ENCODE measurements around the gene CRTC3. TPM values are rescaled to one million over a fixed set of nuclear protein-coding genes. Genes with fewer than 3 reads are reported as not detected.
"Not testable (repeated sequence)": the region's sequence is repeated elsewhere in the genome, so short reads cannot be mapped to it uniquely, and the experiment has no call there.

The CRTC3 gene
- total RNA-seq, 2 donors from 2014 or later = 23.1 to 29.4 TPM

GRCh38 chr15:90513448-90513847, 16.3 kb upstream of the CRTC3 start:
- ATAC-seq (no peak), DNase-seq (no peak)
- intact Hi-C loops (cut with DNase I) = no loop called here

- intact Hi-C loops (cut with DNase I); DNase-seq; ATAC-seq: not testable (repeated sequence)
These were observed 15.8 kb upstream of the CRTC3 start for GRCh38 chr15:90513893-90514292.

GRCh38 chr15:90519688-90520087, 10.0 kb upstream of the CRTC3 start:
- ATAC-seq = no peak
- no peak for DNase-seq
- intact Hi-C loops (cut with DNase I) = no loop called here

DNA sequence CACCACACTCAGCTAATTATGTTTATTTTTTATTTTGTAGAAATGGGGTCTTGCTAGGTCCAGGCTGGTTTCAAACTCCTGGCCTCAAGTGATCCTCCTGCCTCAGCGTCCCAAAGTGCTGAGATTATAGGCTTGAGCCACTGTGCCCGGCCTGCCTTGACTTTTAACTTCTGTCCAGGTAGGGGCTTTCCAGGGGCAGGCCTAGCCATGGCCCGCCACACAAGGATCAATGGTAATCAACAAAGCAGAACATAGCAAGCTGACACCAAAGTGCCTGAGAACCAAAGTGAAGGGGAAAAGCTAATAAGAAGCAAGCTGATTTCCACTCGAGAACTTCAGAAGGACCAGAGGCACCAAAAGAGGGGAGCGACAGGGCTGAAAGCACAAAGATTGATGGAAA, 9.4 kb upstream of the CRTC3 start:
- intact Hi-C loops (cut with DNase I) = no loop called here
- DNase-seq (no peak), ATAC-seq (no peak)

DNA sequence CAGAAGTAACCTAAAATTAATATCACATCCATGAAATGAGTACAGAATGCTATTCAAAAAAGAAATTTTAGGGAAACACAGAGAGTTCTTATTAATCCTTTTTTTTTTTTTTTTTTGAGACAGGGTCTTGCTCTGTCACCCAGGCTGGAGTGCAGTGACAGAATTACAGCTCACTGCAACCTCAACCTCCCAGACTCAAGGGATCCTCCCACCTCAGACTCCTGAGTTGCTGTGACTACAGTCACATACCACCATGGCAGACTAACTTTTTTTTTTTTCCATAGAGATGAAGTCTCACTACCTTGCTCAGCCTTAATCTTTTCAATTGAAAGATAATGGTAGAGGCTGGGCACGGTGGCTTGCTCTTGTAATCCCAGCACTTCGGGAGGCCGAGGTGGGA, 6.3 kb upstream of the CRTC3 start:
- DNase-seq (no peak), ATAC-seq (no peak)
- intact Hi-C loops (cut with DNase I) = no loop called here

DNA sequence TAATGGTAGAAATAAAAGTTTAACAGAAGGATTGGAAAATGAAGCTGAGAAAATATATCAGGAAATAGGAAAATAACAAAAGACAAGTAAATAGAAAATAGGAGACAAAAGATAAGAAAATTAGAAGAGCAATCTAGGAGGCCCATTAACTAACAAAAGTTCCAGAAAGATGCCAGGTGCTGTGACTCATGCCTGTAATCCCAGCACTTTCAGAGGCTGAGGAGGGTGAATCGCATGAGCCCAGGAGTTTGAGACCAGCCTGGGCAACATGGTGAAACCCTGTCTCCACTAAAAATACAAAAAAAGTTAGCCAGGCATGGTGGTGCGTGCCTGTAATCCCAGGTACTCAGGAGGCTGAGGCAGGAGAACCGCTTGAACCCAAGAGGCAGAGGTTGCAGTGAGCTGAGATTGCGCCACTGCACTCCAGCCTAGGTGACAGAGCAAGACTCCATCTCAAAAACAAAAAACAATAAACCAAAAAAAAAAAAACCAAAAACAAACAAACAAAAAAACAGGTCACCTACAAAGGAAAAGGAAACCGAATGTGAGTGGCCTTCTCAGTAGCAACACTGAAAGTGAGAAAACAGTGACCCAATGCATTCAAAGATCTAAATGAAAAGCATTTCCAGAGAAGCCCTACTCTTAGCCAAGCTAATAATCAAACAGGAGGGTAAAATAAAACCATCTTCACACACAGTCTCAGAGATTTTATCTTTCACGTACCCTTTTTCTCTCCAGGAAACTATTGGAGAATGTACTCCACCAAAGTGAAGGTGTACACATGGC, 5.5 kb upstream of the CRTC3 start:
- ATAC-seq; DNase-seq; intact Hi-C loops (cut with DNase I): not testable (repeated sequence)

DNA sequence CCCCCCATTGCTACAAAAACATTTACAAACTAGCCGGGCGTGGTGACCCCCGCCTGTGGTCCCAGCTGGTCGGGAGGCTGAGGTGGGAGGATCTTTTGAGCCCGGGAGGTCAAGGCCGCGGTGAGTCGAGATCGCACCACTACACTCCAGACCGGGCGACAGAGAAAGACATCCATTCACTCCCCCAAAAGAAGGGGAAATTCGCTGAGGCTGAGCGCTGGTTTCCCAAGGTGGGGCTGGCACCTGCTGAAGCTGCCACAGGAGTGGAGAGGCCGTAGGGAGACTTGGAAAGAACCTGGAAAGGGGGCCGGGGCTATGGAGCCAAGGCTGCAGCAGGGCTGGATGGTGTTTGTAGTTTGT, 732 bp upstream of the CRTC3 start:
- ATAC-seq (no peak), DNase-seq (no peak)
- intact Hi-C loops (cut with DNase I) = no loop called here

DNA sequence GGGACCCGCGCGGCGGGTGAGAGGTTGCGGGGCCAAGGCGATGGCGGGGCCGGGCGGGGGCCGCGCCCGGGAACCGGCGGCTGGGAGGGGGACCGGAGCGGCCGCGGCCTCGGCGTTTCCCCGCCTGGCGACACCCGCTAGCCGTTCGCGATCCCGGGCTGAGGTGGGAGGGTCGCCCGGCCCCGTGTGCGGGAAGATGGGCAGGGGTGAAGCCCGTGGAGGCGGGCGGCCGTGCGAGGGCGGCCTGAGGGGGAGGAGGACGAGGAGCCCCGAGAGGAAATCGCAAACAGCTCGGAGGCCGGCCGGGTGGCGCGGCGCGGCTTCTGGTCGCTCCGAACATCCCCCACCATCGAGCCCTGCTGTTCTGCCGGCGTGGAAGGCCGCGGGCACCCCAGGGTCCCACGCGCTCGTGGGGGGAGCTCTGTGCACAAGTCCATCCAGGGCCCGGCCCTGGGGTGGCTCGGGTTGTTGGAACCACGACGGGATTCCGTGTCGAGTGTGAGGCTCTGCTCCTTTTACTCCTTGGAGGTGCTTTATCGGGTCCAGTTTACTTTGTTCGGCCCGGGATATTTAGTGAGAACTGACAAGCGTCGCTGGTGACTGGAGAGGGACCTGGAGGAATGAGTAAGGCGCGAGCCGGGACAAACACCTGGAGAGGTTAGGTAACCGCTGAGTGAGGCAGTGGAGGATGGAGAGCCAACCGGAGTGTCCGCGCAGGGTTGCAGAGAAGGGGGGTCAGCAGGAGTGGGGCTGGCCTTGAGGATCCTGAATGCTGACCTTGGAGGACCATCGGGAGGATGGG, 728 bp downstream of the CRTC3 start:
- intact Hi-C loops (cut with DNase I) = loop anchor here (10.0 kb wide), 2 partner anchors 64 to 74 kb away; no protein-coding TSS in a partner anchor
- DNase-seq (peak; percentile 56), ATAC-seq (peak; percentile 34 to 56)

DNA sequence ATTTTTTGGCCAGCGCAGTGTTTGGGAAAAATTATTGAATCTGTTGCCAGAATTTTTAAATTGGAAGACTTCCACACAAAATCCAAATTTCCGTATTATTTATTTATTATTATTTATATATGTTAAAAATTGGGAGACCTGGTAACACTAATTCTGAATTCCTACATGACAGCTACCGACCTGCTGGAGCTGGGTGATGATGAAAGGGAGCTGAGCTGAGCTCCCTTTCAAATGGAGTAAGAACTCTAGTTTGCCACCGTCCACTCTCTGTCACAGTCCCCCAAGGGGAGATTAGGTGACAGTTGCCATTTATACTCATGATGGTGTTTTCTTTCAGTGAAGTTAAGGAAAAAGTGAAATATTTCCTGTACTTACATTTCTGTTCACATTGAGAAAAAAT, 1.4 kb downstream of the CRTC3 start:
- intact Hi-C loops (cut with DNase I) = loop anchor here (10.0 kb wide), 2 partner anchors 64 to 74 kb away; no protein-coding TSS in a partner anchor
- DNase-seq (no peak), ATAC-seq (no peak)

DNA sequence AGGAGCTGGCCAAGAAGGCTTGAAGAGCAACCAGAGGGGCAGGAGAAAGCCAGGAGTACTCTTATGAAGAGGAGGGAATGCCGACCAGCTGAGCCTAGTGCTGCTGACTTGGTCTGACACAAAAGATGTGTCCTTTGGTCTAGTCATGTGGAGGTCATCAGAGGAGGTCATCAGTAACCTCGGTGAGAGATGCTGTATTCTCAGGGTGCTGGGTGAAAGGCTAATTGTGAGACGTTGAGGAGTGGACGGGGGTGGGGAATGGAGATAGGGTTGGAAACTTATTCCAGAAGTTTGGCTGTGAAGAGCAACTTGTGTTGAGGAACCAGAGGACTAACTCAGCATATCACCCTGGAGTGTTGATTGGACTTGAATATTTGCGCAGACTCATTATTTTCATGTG, 5.5 kb downstream of the CRTC3 start:
- no peak for DNase-seq
- intact Hi-C loops (cut with DNase I) = loop anchor here (5.0 to 10.0 kb wide), 3 partner anchors 60 to 82 kb away; no protein-coding TSS in a partner anchor
- ATAC-seq = no peak

DNA sequence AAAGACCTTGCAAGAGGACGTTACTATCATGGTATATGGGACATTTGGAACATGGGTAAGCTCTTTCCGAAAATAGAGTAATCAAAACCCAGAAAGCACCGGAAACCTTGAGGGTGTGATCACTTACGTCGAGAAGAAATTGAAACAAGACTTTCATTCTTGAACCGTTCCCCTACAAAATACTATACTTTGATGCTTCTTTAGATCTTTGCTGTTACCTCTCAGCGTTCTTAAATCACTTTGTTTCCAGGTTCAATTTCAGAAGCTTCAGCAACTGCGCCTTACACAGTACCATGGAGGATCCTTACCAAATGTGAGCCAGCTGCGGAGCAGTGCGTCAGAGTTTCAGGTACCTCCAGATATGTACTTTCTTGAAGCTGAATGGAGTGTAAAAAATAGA, 10.1 kb downstream of the CRTC3 start:
- intact Hi-C loops (cut with DNase I) = loop anchor here (5.0 to 10.0 kb wide), 3 partner anchors 55 to 78 kb away; no protein-coding TSS in a partner anchor
- no peak for DNase-seq
- no peak for ATAC-seq

DNA sequence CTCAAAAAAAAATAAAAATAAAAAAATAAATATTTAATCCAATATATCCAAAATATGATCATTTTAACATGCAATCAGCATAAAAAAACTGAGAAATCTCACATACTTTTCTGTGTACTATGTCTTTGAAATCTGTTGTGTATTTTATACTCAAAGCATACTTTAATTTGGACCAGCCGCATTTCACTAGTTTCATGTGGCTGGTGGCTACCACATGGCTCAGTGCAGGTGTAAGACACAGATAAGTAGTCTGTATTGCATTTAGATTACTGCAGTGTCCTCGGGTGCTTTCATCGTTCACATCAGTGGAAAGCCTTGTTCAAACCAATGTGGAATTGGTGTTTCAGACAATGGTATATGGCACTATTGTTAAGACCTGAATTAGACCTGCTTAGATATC, 11.0 kb downstream of the CRTC3 start:
- intact Hi-C loops (cut with DNase I) = no loop called here
- ATAC-seq = no peak
- DNase-seq = no peak

DNA sequence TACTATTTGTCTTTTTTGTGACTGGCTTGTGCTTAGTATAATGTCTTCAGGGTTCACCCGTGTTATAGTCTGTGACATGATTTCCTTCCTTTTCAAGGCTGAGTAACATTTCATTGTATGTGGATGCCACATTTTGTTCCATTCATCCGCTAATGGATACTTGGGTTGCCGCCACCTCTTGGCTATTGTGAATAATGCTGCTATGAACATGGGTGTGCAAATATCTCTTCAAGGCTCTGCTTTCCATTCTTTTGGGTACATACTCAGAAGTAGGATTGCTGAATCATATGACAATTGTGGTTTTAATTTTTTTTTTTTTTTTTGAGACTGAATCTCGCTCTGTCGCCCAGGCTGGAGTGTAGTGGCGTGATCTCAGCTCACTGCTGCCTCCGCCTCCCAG, 15.4 kb downstream of the CRTC3 start:
- ATAC-seq (no peak), DNase-seq (no peak)
- intact Hi-C loops (cut with DNase I) = no loop called here

- ATAC-seq = peak; percentile 12 to 44
- no peak for DNase-seq
- intact Hi-C loops (cut with DNase I) = no loop called here
These were observed 17.8 kb downstream of the CRTC3 start for GRCh38 chr15:90547540-90547939.

- DNase-seq = no peak
- peak in 1 of 2 donors; percentile 19 for ATAC-seq
- intact Hi-C loops (cut with DNase I) = no loop called here
These were observed 21.2 kb downstream of the CRTC3 start for GRCh38 chr15:90550919-90551318.

- no peak for DNase-seq
- peak; percentile 35 to 66 for ATAC-seq
- intact Hi-C loops (cut with DNase I) = no loop called here
These were observed 22.6 kb downstream of the CRTC3 start for GRCh38 chr15:90552162-90552928.

GRCh38 chr15:90552929-90553211, 23.1 kb downstream of the CRTC3 start:
- intact Hi-C loops (cut with DNase I) = no loop called here
- no peak for DNase-seq

DNA sequence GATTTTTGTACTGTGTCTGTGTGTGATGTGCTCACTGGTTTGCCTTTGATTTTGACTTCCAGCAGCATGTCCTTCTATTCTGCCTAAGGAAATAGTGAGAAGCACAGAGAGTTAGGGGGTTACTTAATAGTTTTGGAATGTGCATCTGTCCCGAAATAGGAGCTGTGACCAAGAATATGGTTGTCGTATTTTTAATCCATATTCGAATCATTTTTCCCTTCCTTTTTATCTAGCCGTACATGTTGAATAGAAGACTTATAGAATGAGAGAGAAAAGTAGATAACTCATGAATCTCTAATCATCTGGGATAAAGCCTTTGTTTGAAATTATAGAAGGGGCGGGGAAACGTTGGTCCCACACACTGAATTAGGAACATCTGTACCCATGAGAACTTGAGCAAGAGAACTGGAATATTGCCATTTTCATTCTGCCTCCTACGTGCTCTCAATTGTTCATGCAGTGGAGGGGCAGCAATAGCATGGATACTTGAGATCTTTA, 23.6 kb downstream of the CRTC3 start:
- peak; percentile 58 to 62 for ATAC-seq
- DNase-seq = no peak
- intact Hi-C loops (cut with DNase I) = no loop called here

More at GRCh38 chr15:90552929-90553211, 23.1 kb downstream of the CRTC3 start:
- ATAC-seq = no peak
